ENCODE results near the gene ACTBL2.
"Not testable (repeated sequence)": the region's sequence is repeated elsewhere in the genome, so short reads cannot be mapped to it uniquely, and the experiment has no call there.

- TF ChIP-seq POLR2A (IDR thresholded peaks at IDR 0.05; ENCODE audit: low read depth, low read length); TAF1 (IDR thresholded peaks at IDR 0.05; ENCODE audit: low read depth, low read length); POLR2AphosphoS5 (IDR thresholded peaks at IDR 0.05; ENCODE audit: low read depth, low read length); PAX5 (IDR thresholded peaks at IDR 0.05; ENCODE audit: insufficient read depth, low read length, severe bottlenecking): not testable (repeated sequence)
Observed at GRCh38 chr5:57460056-57460455, 22.6 kb downstream of the ACTBL2 start.
